DMS 273 (cell line): ENCODE results near the gene KLHDC8B.
"Not testable (repeated sequence)": the region's sequence is repeated elsewhere in the genome, so short reads cannot be mapped to it uniquely, and the experiment has no call there.

ENCODE experiments used
- DNase-seq: peaks from one replicate; lab custom pipeline; 2025; ENCODE audit not compliant: unreplicated experiment; lab: John Stamatoyannopoulos, UW

Gene KLHDC8B

DNA sequence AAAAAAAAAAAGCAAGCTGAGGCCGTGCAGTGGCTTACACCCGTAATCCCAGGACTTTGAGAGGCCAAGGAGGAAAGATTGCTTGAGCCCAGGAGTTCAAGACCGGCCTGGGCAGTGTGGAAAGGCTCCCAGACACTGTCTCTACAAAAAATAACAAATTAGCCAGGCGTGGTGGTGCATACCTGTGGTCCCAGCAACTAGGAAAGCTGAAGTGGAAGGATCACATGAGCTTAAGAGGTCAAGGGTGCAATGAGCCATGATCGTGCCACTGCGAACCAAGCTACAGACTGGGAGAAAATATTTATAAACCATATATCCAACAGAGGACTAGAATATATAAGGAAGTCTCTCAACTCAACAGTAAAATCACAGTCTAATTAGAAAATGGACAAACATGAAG, 10.0 kb downstream of the KLHDC8B start:
- DNase-seq = no peak

DNA sequence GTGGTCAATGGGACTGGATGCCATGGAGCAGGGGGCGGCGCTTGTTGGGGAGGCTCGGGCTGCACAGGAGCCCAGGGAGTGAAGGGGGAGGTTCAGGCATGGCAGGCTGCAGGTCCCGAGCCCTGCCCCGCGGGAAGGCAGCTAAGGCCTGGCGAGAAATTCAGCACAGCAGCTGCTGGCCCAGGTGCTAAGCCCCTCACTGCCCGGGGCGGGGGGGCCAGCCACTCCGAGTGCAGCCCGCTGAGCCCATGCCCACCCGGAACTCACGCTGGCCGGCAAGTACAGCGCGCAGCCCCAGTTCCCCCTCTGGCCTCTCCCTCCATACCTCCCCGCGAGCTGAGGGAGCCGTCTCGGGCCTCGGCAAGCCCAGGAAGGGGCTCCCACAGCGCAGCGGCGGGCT, 11.3 kb downstream of the KLHDC8B start:
- no peak for DNase-seq

DNA sequence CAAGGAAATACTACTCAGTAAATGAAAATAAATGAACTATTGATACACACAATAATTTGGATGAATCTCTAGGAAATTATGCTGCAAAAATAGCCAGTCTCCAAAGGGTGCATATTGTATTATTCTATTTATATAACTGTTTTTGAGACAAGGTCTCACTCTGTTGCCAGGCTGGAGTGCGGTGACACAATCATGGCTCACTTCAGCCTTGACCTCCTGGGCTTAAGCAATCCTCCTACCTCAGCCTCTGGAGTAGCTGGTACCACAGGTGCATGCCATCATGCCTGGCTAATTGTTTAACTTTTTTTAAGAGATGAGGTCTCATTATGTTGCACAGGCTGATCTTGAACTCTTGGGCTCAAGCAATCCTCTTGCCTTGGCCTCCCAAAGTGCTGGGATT, 12.5 kb downstream of the KLHDC8B start:
- no peak for DNase-seq

- DNase-seq = no peak
Observed at GRCh38 chr3:49191741-49192140, 20.3 kb downstream of the KLHDC8B start.

DNA sequence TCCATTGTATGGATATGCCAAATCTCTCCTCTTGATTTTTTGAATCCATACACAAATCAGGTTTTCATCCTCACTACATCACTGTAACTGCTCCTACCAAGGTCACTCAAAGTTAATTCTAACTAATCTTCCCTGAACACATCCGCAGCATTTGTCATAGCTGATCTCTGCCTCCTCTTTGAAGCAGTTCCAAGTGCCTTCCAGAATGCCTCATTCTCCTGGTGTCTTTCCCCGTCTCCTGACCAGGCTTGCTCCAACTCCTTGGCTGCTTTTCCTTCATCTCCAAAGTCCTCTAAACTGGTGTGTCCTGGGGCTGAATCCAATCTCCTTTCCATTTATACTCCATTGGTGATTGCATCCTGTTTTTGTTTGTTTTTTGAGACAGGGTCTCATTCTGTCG, 26.8 kb downstream of the KLHDC8B start:
- DNase-seq = no peak

DNA sequence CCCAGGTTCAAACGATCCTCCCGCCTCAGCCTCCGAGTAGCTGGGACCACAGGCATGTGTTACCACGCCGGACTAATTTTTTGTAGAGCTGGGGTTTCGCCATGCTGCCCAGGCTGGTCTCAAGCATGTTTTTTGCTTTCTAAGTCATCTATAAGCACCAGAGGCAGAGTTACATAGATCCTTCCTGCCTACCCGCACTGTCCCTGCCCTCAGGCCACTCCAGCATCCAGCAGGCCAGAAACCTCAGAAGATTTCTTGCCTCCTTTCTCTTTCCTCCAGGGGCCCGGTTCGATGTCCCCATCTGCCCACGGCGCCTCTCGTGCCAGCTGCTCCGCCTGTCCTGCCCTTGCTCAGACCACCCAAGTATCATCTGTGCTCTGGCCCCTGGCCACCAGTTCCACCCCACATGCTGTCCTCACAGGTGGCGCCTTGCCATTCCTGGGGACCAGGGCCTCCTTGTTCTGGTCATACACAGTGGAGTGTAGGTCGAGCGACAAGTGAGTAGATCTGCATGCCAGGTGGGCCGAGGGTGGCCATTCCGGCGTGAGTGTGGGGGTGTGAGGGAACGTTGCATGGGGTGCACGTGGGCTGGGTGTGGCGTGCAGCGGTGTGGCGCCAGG, 27.3 kb downstream of the KLHDC8B start:
- DNase-seq = no peak

DNA sequence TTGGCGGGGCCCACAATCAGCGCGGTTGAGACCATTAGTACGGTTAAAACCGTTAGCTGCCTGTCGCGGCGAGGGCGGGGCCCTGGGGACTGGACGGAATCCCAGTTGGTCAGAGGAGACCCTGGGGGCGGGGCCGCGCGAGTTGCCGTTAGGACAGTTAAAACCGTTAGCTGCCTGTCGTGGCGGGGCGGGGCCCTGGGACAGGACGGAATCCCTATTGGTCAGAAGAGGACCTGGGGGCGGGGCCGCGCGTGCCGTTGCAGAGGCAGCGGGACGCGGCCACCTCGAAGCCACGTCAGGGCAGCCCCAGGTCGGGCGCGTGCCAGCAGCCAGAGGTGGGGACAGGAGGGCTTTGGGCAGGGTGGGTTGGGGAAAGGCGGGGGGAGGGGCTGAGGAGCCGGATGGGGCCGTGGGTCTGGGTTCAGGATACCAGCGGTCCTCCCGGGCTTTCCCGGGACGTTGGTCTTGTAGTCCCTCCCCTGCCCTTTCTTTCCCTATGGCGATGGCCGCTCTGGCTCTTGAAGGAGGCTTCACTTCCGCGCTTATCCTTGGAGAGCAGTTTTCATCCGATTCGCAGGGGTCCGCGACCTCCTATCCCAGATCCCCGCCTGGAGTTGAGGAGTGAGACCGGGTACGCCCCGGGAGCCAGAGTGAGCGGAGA, 28.0 kb downstream of the KLHDC8B start:
- no peak for DNase-seq

DNA sequence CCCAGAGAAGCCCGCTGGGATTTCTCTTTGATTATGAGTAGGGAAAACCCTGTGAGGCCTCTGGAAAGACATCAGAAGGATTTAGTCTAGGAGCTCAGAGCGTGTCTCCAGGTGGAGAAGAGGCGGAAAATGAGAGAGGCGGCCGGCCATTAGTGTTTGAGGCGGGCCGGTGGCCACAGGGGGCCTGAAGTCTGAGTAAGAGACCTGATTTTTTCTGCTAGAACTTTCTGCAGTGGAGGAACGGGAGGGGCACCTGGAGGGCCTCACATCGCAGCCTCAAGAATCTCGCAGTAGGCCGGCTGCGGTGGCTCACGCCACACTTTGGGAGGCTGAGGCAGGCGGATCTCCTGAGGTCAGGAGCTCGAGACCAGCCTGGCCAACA, 28.5 kb downstream of the KLHDC8B start:
- DNase-seq = no peak

DNA sequence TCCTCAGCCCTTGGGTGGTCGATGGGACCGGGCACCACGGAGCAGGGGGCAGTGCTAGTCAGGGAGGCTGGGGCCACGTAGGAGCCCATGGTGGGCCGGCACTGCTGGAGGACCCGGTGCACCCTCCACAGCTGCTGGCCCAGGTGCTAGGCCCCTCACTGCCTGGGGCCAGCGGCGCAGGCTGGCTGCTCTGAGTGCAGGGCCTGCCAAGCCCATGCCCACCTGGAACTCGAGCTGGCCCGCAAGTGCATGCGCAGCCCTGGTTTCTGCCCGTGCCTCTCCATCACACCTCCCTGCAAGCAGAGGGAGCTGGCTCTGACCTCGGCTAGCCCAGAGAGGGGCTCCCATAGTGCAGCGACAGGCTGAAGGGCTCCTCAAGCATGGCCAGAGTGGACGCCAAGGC, 42.1 kb downstream of the KLHDC8B start:
- no peak for DNase-seq

- no peak for DNase-seq
Observed at GRCh38 chr3:49213998-49214397, 42.6 kb downstream of the KLHDC8B start.

- DNase-seq = not testable (repeated sequence)
Observed at GRCh38 chr3:49216687-49217086, 45.3 kb downstream of the KLHDC8B start.

DNA sequence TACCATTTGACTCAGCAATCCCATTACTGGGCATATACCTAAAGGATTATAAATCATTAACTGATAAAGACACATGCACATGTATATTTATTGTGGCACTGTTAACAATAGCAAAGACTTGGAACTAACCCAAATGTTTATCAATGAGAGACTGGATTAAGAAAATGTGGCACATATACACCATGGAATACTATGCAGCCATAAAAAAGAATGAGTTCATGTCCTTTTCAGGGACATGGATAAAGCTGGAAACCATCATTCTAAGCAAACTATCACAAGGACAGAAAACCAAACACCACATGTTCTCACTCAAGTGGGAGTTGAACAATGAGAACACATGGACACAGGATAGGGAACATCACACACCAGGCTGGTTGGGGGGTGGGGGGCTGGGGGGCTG, 45.7 kb downstream of the KLHDC8B start:
- DNase-seq = not testable (repeated sequence)

DNA sequence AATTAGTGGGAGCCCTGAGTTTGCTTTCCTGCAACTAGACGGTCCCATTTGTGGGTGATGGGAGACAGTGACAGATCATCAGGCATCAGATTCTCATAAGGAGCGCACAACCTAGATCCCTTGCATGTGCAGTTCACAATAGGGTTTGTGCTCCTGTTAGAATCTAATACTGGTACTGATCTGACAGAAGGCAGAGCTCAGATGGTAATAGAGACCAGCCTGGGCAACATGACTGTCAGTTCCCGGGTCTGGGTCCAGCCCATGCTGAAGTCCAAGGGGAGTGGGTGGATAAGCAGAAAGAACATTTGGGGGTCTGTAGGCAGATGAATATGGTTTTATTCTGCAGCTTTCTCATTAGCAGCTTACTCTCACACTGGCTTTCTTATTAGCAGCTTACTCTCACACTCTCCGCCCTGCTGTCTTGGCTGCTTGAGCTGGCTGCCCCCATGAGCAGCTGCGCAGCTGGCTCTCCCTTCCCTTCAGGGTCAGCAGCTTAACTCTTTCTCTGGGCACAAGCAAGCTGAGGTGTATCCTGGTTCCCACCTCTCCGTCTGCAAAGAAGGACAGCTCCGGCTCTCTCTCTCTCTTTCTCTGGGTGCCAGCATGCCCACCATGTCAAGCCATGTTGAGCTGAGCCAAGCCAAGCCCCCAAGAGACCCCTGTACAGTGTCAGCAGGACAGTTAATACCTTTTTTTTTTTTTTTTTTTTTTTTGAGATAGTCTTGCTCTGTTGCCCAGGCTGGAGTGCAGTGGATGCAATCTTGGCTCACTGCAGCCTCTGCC, 46.5 kb downstream of the KLHDC8B start:
- peak; percentile 15 for DNase-seq

GRCh38 chr3:49218471-49218989, 47.1 kb downstream of the KLHDC8B start:
- peak; percentile 56 for DNase-seq

DNA sequence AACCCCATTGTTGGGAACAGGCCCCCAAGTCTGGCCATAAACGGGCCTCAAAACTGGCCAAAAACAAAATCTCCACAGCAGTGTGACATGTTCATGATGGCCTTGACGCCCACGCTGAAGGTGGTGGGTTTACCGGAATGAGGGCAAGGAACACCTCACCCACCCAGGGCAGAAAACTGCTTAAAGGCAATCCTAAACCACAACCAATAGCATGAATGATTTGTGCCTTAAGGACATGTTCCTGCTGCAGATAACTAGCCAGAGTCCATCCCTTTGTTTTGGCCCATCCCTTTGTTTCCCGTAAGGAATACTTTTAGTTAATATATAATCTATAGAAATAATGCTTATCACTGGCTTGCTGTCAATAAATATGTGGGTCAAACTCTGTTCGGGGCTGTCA, 47.7 kb downstream of the KLHDC8B start:
- DNase-seq = no peak

- not testable (repeated sequence) for DNase-seq
Observed at GRCh38 chr3:49220985-49221563, 49.7 kb downstream of the KLHDC8B start.

- no peak for DNase-seq
Observed at GRCh38 chr3:49222002-49222401, 50.6 kb downstream of the KLHDC8B start.
